HG02763 (cell line): Measurements from ENCODE around the gene XRCC6.
A peak's percentile ranks its signal among the peaks of the same experiment; 100 is the strongest.
"Not testable (repeated sequence)": the region's sequence is repeated elsewhere in the genome, so short reads cannot be mapped to it uniquely, and the experiment has no call there.

Source experiments
- ATAC-seq: cut with Tn5 transposase; IDR thresholded peaks from one replicate; pipeline ENCODE4 v1.9.1; 2021; ENCODE audit warnings: mild to moderate bottlenecking, moderate library complexity; ENCODE audit not compliant: unreplicated experiment

The XRCC6 gene

DNA sequence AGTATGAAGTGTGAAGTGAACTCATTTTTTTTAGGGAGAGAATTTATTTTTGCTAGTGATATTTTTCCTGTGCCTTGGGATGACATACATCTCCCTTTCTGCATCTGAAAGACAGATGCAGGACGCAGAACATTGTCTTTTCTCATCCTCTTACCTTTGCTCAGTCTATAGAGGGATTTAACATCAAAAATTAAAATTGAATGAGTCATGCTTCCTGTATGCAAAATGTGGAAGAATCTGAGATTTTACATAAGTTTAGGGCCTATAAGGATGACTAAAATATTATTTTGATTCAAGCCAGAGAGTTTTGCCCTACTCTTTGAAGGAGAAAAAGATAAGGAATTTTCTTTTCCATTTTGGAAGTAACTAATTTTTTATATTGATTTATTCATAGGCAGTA is 27.3 kb downstream of the XRCC6 start:
- no peak for ATAC-seq

DNA sequence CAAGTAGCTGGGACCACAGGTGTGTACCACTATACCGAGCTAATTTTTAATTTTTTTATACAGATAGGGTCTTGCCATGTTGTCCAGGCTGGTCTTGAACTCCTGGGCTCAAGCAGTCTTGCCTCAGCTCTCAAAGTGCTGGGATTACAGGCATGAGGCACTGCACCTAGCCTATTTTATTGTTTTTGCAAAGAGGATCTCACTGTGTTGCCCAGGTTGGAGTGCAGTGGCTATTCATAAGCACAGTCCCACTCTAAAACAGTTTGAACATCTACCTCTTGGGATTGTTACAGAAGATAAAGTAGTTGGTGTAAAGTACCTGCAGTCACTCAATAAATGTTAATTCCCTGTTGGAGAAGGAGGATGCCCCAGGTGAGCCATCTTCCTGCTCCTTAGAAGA is 29.1 kb downstream of the XRCC6 start:
- no peak for ATAC-seq

DNA sequence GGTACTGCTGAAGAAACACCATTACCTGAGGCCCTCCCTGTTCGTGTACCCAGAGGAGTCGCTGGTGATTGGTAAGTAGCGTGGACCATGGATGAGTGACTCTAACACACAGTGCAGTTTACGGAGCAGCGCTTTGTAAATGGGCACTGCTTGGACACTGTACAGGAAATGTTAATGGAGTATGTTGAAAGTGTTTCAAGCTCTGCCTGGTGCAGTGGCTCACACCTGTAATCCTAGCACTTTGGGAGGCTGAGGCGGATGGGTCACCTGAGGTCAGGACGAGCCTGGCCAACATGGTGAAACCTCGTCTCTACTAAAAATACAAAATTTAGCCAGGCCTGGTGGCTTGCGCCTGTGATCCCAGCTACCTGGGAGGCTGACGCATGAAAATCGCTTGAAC is 29.7 kb downstream of the XRCC6 start:
- no peak for ATAC-seq

DNA sequence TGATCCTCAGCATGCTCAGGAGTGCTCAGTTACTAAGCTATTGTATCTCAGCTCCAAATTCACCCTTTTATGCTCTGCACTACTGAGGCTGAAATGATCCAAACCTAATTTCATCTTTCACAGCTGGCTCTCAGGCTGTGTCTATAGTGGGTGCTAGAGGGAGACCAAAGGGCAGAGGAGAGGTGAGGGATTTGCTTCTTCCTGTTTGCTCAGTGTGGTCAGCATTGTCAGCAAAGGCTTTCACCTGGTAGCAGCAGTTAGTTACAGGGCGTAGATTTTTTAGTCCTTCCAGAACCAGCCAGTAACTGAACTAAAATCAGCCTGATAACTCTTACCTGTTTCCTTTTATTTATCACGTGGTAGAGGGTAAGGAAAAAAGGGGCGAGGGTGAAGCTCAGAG is 33.2 kb downstream of the XRCC6 start:
- ATAC-seq: no peak

DNA sequence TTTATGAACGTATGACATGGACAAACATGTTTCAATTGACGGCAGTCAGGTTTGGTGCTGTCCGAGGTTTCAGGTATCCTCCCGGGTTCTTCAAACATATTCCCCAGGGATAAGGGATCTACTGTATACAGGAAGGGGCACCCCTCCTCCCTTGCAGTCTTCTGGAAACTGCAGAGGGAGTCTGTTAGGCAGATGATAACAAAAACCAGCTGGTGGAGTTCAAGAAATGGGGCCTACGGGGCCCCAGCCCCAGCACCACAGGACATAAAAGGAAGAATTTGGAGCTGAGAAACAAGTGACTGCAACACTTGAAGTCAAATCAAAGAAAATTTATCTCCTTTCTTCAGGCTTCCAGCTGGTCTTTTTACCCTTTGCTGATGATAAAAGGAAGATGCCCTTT is 35.5 kb downstream of the XRCC6 start:
- ATAC-seq: no peak

DNA sequence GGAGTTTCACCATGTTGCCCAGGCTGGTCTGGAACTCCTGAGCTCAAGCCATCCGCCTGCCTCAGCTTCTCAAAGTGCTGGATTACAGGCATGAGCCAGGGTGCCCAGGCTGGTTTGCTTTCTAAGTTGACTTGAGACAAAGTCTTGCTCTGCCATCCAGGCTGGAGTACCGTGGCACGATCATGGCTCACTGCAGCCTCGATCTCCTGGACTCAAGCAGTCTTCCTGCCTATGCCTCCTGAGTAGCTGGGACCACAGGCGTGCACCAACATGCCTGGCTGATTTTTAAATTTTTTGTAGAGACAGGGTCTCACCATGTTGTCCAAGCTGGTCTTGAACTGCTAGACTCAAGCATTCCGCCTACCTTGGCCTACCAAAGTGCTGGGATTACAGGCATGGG is 36.6 kb downstream of the XRCC6 start:
- no peak for ATAC-seq

DNA sequence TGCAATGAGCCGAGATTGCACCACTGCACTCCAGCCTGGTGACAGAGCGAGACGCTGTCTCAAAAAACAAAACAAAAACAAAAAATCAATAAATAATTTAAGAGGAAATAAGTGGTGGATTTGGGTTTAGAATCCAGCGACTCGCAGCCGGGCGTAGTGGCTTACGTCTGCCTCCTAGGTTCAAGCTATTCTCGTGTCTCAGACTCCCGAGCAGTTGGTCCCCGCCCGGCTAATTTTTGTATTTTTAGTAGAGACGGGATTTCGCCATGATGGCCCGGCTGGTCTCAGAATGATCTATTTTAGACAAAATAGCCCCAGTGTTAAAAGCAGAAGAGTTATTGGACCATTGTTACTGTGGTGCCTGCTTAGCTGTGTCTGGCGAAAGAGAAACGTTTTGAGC is 37.8 kb downstream of the XRCC6 start:
- no peak for ATAC-seq

DNA sequence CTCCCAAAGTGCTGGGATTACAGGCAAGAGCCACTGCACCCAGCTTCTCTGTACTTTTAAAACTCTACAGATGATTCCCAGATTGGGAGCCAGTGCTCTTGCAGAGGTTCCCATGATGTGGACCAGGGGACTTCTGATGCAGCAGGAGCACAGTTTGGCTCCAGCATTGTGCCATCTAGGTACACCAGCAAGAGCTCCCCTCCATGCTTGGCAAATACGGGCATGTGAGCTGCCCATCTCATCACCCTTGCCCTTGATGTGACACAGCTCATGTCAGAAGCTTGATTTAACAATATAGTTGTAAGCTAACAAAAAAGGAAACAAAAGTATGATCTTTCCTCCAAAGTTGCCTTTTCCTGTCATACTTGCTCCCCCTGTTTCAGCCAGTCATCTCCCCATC is 38.8 kb downstream of the XRCC6 start:
- ATAC-seq: no peak

DNA sequence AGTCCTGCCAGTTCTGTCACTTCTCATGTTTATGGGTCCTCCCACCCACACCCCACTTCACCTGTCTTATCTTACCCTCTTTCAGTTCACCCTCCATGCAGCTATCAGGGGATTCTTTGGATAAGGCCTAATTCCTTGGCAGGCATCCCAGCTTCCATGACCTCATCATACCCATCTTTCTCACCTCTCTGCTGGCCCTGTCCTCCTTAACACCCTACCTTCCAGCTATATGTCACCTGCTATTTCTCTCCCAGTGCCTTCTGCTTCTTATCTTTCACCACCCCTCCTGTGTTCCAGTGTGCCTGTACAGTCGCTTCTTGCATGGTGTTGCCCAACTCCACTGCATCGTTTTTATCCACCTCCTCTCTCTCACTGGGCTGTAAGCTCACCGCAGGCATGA is 39.3 kb downstream of the XRCC6 start:
- no peak for ATAC-seq

DNA sequence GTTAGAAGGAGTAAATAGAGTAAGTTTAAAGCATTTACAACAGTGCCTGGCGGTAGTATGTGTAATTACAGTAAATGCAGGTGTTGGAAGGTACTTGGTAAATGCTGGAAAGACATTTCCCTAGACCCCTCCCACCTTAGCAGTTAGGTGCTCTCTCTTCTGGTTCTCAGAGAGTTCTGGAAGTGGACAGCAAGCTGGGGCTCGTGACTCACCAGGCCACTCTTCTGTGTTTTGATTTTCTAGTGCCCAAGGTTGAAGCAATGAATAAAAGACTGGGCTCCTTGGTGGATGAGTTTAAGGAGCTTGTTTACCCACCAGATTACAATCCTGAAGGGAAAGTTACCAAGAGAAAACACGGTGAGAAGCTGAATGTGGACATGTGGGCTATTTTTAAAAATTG is 40.0 kb downstream of the XRCC6 start:
- no peak for ATAC-seq

DNA sequence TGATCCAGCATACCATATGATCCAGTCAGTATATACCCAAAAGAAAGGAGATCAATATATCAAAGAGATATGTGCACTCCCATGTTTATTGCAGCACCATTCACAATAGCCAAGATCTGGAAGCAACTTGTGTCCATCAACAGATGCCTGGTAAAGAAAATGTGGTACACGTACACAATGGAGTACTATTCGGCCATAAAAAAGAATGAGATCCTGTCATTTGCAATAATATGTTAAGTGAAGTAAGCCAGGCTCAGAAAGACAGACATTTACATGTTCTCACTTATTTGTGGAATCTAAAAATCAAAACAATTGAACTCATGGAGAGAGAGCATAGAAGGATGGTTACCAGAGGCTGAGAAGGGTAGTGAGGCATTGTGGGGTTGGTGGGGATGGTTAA is 40.6 kb downstream of the XRCC6 start:
- ATAC-seq: no peak

DNA sequence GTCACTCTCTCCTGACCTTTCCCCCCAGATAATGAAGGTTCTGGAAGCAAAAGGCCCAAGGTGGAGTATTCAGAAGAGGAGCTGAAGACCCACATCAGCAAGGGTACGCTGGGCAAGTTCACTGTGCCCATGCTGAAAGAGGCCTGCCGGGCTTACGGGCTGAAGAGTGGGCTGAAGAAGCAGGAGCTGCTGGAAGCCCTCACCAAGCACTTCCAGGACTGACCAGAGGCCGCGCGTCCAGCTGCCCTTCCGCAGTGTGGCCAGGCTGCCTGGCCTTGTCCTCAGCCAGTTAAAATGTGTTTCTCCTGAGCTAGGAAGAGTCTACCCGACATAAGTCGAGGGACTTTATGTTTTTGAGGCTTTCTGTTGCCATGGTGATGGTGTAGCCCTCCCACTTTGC is 42.5 kb downstream of the XRCC6 start:
- ATAC-seq: not testable (repeated sequence)

DNA sequence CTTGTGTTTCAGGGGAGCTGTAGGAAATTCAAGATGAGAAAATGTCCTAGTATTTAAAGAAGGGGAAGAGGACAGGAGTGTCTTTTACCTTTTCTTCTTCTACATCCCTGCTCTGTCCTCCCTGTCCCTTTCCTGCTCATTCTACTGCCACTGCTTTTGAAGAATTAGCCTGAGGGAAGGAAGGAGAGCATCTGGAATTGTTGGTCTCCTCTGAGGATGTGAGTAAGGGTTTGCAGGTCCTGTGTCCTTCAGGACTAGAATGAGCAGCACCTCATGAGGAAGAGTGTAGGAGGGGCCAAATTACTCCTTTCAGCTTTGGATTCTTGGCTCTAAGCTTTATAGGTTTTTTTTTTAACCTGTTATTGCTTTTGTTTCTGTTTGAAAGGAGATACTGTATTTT is 43.4 kb downstream of the XRCC6 start:
- ATAC-seq: no peak

DNA sequence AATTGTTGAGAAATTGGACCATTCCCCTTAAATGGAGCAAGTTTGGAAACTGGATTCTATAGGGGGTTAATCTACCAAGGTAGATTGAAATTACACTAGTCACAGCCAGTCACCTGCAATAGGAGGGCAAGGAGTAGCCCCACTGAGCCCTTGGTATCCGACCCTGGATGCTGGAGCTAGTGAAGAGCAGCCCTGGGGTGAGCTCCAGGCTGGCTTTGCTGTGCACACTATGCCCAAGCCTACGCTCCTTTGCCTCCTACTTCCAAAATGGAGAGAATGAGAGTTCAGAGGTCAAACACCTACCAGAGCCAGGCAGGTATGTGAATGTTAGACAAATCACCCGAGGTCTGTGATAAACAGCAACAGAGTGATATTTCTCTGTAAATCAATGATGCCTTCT is 43.9 kb downstream of the XRCC6 start:
- ATAC-seq: no peak

DNA sequence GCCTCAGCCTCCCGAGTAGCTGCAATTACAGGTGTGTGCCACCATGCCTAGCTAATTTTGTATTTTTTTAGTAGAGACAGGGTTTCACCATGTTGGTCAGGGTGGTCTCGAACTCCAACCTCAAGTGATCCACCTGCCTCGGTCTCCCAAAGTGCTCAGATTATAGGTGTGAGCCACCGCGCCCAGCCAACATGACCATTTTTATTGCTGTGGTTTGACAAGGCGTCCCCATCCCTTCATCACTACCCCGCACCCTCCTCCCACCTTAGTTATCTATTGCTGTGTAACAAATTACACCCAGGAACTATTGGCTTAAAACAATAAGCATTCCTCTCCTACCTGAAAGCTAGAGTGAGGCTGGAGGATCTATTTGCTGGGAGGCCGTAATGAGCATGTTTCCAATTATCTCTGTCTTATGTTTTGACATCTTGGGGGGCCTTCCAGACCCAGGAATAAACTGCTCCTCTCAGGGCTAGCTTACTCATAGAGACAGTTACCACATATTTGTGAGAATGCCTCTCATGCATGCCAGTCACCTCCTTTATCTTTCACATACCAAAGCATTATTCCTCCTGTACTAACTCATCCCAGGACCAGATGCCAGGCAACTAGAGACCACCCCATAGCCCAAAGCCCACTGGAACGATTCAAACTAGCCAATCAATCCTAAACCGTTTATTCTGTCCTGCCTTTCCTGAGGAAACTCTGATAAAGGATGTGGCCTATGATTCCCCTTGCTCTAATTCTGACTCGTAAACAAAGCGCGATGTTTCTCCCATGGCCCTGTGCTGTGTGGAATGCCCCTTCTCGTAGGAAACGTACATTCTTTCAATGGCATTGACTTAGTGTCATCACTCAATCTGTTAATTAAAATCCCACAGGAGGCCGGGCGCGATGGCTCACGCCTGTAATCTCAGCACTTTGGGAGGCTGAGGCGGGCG is 48.1 kb downstream of the XRCC6 start:
- no peak for ATAC-seq

DNA sequence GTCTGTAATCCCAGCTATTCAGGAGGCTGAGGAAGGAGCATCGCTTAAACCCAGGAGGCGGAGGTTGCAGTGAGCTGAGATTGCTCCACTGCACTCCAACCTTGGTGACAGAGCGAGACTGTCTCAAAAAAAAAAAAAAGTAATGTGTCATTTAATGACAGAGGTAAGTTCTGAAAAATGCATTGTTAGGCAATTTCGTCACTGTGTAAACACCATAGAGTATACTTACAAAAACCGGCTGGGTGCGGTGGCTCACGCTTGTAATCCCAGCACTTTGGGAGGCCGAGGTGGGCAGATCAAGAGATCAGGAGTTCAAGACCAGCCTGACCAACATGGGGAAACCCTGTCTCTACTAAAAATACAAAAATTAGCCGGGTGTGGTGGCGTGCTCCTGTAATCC is 51.0 kb downstream of the XRCC6 start:
- ATAC-seq: not testable (repeated sequence)

DNA sequence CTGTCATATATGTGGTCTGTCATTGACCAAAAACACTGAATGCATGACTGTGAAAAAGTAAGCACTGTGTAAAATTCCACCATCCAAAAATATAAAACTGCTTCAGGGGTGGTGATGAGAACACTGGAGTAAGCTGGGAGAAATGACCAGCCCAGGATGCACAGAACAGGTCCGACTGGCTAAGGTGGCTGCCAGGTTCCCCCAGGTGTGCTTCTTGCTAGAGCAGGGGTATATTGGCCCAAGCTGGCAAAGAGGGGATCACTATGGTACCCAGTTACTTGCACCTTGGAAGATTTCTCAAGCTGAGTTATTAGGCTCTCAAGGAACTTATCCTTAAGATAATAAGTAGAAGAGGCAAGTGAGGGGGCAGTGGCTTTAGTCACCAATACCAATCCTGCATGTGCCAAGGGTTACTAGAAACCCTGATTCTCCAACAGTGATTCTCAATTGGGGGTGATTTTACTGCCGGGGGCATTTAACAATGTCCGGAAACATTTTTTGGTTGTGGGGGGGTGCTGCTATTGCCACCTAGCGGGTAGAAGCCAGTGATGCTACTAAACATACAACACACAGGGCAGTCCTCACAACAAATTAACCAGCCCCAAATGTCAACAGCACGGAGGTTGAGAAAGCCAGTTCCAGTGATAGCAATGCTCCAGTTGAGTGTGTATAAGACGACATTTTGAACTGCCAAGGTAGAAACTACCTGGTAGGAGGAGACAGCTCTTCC is 51.9 kb downstream of the XRCC6 start:
- no peak for ATAC-seq

DNA sequence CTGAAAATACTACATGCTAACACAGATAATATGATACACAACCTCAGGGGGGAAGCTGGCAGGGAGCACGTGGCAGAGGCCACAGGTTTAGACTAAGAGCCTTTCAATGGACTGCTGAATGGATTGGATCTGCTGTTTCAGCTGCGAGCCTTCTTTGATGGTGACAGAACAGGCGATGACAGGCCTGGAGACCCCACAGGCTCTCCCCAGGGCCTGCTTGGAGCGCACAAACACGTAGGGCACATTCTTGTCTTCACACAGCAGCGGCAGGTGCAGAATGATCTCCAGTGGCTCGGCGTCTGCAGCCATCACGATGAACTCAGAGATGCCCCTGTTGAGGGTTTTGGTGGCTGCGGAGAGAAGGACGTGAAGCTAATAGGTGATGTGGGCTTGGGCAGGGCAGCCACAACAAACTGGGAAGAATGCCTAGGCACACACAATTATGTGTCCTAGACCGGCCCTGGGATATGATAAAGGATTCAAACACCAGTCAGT is 53.8 kb downstream of the XRCC6 start:
- ATAC-seq: no peak

DNA sequence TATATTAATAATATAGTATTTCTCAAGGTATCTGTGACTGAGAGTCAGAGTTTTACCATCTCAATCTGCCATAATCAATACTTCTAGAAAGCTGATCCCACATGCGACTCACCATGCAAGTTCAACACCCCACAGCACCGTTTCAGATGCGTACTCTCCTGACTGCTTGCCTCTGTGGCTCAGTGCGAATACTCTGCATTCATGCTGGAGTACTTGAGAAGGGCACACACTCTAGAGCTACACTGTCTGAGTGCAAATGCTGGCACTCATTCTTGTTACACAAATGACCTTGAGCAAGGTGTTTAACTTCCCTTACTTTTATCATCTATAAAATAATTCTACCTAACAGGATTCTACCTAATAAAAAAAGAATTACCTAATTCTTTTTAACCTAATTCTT is 55.0 kb downstream of the XRCC6 start:
- no peak for ATAC-seq

DNA sequence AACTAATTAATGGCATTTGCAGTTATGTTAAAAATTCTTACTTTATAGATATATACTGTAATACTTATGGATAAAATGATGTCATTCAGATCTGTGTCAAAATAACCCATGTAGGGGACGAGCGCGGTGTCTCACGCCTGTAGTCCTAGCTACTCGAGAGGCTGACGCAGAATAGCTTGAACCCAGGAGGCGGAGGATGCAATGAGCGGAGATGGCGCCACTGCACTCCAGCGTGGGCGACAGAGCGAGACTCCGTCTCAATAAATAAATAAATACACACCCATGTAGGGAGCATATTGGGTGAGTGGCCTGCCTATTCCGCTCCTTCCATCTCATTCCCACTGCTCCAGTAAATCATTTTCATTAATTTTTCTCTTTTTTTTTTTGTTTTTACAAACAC is 60.5 kb downstream of the XRCC6 start:
- no peak for ATAC-seq

DNA sequence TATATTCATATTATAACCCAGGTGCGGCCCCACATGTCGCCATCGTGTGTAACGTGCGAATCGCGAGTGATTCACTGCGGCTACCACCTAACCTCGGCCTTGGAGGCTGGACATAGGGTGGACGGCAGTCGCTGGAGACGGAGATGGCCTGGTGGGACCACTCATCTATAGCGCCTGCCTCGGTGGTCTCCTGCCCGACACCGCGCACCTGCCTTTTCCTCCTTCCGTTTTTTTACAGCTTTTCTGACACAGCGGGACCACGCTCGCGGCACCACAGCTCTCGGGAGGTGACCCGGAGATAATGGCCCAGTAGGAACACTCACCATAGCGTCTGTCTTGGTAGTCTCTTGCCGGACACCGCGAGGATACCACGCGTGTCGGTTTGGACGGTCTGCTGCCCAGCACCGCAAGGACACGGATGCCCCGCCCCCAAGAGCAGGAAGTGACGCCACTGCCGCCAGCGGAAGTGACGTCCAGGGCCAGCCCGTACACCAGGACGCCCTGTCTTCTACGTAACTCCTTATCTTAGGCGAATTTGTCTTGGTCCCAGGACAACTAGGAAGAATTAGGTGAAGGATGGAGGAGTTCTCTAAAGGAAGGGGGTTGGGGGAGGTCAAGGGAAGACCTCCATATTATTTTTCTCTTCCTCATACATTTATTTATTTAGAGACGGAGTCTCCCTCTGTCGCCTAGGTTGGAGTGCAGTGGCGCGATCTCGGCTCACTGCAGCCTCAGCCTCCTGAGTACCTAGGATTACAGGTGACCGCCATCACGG is 61.1 kb downstream of the XRCC6 start:
- peak; percentile 77 for ATAC-seq
